HUES48 (cell line): ENCODE data around the gene NELL1.

ENCODE experiments used
- H3K27ac ChIP-seq: one replicate; pipeline ENCODE4 v1.7.0; 2013; ENCODE audit warnings: low read depth, low read length, inconsistent platforms
- H3K27me3 ChIP-seq: 2 replicates; pipeline ENCODE4 v1.6.1; 2013; ENCODE audit warnings: mild to moderate bottlenecking, low read length; ENCODE audit not compliant: control insufficient read depth, insufficient read depth
- H3K36me3 ChIP-seq: 2 replicates; pipeline ENCODE4 v1.6.1; 2013; ENCODE audit warnings: low read length; ENCODE audit not compliant: control insufficient read depth, insufficient read depth
- H3K4me1 ChIP-seq: 2 replicates; pipeline ENCODE4 v1.6.1; 2013; ENCODE audit warnings: mild to moderate bottlenecking, low read length; ENCODE audit not compliant: control insufficient read depth, insufficient read depth
- H3K4me3 ChIP-seq: 2 replicates; pipeline ENCODE4 v1.5.1; 2013; ENCODE audit warnings: mild to moderate bottlenecking, low read depth, low read length
- H3K9ac ChIP-seq: 2 replicates; pipeline ENCODE4 v1.6.1; 2013; ENCODE audit warnings: mild to moderate bottlenecking, low read depth, low read length, moderate library complexity
- H3K9me3 ChIP-seq: 2 replicates; pipeline ENCODE4 v1.6.1; 2013; ENCODE audit warnings: low read length; ENCODE audit not compliant: control insufficient read depth, insufficient read depth

NELL1 gene

DNA sequence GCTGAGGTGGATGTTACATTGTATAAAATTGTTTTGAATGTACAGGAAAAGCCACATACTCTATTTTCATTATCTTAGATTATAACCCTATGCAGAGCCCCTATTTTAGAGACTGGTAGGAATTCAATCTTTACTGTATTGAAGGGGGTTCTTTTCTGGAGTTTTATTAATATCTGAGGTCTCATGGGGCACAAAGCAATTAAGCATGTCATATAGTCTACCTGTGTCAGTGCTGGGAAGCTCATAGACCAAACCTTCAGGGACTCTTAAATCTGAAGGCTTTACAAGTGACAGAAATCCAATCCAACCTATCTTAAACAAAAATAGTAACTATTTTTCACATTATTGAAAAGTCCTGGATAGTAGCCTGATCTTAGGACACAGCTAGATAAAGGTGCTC, 733.7 kb downstream of the NELL1 start:
- Histone ChIP-seq H3K9me3 (no peaks in the 10 kb centered on the region), H3K27me3 (no peaks in the 10 kb centered on the region), H3K36me3 (no peaks in the 10 kb centered on the region), H3K27ac (no peak overlapping the region), H3K9ac (no peak overlapping the region), H3K4me1 (no peaks in the 10 kb centered on the region), H3K4me3 (no peak overlapping the region)

DNA sequence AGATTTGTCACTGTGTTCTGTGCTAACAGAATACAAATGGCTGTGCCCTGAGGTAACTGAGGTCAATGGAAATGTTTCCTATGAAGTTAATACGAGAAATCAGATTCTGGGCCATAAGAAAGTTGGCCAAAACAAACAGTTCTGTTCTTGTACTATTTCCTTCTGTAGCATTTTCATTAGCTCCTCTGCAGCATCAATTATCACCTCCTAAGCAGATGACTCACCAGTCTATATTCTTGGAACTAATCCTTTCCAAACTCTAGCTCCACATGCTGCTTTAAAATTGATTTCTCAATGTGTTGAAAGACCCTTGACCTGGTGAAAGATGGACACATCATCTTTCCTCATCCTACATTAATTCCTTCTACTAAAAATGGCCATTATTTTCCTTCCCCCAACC, 736.0 kb downstream of the NELL1 start:
- no peaks in the 10 kb centered on the region for H3K4me1 ChIP-seq
- no peaks in the 10 kb centered on the region for H3K9me3 ChIP-seq
- no peaks in the 10 kb centered on the region for H3K36me3 ChIP-seq
- no peaks in the 10 kb centered on the region for H3K27me3 ChIP-seq
- H3K27ac ChIP-seq: no peak overlapping the region
- H3K4me3 ChIP-seq: no peak overlapping the region
- no peak overlapping the region for H3K9ac ChIP-seq

DNA sequence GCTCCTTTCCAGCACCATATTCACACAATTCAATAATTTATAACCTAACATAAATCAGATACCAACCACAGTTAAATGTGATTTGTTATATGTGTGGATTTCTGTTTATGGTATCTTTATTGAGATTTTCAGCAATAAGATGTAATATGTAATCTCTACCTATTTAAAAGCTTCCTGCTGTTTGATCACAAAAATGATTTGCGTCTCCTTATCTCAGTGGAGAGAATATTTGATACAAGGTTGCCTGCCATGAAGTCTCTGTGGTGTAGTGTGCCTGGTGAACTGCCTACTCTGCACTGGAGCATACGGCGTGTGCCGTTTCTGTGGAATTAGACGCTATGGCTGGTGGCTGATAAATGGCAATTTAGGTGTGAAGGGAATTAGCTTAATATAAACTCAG, 741.1 kb downstream of the NELL1 start:
- Histone ChIP-seq H3K27me3 (no peaks in the 10 kb centered on the region), H3K36me3 (no peaks in the 10 kb centered on the region), H3K9ac (no peak overlapping the region), H3K27ac (no peak overlapping the region), H3K9me3 (no peaks in the 10 kb centered on the region), H3K4me1 (no peaks in the 10 kb centered on the region), H3K4me3 (no peak overlapping the region)

DNA sequence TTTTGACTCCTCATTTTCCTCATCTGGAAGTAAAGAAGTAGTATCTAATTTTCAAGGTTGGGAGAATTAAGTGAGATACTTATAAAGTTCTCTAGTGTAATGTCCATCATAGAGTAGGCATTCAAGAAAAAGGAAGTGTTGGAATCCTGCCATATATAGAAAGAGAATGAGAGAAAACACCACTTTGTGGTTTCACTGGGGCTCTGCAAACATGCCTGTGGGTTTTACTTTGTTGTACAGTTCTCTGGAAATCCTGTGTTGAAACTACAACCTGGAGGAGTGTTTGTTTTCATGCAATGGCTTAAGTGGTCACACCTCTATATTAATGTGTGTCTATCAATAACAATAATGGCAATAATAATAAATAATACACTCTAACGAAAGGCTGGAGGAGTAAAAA, 741.7 kb downstream of the NELL1 start:
- H3K9me3 ChIP-seq: no peaks in the 10 kb centered on the region
- H3K27me3 ChIP-seq: no peaks in the 10 kb centered on the region
- no peak overlapping the region for H3K27ac ChIP-seq
- H3K4me3 ChIP-seq: no peak overlapping the region
- H3K36me3 ChIP-seq: no peaks in the 10 kb centered on the region
- no peak overlapping the region for H3K9ac ChIP-seq
- no peaks in the 10 kb centered on the region for H3K4me1 ChIP-seq

DNA sequence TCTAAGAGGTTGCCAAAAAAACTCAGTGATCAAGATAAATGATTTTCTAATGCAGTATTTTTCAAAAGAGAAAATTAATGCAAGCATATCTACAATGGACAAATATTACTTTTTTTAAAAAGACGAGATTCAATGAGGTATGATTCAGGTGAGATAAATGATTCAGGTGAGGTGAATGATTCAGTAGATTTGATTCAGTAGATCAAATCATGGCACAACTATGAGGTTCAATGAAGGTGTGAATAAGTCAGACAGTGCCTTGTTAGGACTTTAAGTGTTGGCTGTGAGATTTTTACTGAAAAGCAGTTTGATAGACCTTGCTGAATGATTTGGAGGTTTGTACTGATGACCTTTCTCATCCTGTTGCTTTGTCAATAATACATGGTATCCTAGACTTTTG, 742.2 kb downstream of the NELL1 start:
- no peaks in the 10 kb centered on the region for H3K36me3 ChIP-seq
- no peak overlapping the region for H3K9ac ChIP-seq
- H3K27me3 ChIP-seq: no peaks in the 10 kb centered on the region
- H3K9me3 ChIP-seq: no peaks in the 10 kb centered on the region
- H3K27ac ChIP-seq: no peak overlapping the region
- no peak overlapping the region for H3K4me3 ChIP-seq
- no peaks in the 10 kb centered on the region for H3K4me1 ChIP-seq

DNA sequence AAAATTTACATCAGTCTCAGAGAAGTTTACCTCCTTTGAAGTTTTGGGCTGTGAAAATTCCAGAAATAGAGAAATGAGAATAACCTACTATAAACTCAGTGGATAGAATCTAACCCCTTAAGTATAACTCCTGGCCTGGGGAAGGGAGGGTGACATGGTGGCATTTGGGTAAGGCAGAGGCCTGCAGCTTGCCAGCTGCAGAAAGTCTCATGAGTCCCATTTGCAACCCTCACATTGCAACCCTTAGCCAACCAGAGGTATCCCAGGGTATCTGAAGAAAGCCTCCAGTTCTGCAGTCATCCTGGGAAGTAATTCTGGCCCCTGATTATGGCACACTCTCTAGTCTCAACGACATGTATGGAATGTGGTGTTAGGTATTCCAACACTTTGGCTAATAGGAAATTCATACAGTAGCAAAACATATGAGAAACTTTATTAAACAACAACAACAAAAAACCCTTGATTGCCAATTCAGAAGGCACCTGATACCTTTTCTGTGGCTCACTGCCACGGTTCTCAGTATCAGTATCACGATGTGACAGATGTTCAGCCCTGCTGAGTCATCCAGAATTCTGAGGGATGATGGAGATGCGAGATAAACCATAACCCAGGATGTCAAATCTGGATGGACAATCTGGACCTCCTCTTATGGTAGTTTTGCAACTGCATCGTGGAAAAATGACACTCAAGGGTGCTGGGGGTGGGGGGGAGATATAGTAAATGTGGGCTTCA, 743.4 kb downstream of the NELL1 start:
- H3K36me3 ChIP-seq: no peaks in the 10 kb centered on the region
- no peaks in the 10 kb centered on the region for H3K9me3 ChIP-seq
- no peak overlapping the region for H3K4me3 ChIP-seq
- H3K9ac ChIP-seq: no peak overlapping the region
- H3K4me1 ChIP-seq: no peaks in the 10 kb centered on the region
- H3K27me3 ChIP-seq: no peaks in the 10 kb centered on the region
- no peak overlapping the region for H3K27ac ChIP-seq

DNA sequence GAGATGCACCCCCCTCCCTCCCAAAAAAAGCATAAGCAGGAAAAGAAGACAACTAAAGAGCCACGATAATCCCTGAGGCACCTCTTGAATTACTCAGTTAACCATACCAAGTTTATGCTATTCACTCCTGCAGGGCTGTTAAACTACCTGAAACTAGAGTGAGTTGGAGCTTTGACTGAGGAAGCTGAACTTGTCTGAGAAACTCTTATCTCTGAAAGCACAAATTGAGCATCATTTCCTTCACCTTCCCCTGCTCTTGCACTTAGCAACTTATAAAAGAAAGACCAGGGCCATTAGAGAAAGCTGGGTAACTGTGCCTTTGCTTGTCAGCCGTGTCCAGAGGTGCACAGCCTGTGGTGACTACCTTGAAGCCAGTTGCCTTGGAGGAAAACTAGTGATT, 745.6 kb downstream of the NELL1 start:
- no peaks in the 10 kb centered on the region for H3K27me3 ChIP-seq
- no peaks in the 10 kb centered on the region for H3K4me1 ChIP-seq
- no peaks in the 10 kb centered on the region for H3K9me3 ChIP-seq
- H3K9ac ChIP-seq: no peak overlapping the region
- H3K4me3 ChIP-seq: no peak overlapping the region
- no peaks in the 10 kb centered on the region for H3K36me3 ChIP-seq
- no peak overlapping the region for H3K27ac ChIP-seq

DNA sequence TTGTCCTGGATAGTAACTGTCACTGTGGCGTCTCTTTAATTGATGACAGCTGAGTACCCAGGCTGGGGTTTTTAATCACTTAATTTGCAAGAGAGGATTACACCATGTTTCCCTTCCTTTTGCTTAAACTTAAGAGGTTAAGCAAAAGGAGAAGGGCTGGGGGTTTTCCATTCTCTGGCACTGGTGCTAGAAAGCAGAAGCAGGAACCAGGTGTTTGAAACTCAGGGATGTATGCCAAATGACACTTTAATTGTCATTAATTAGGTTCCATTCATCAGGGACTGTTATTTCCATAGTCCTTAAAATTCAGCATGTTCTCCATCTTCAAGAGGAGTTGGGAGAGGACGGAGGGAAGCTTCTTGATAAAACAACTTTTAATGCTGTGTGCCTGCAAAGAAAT, 746.2 kb downstream of the NELL1 start:
- Histone ChIP-seq H3K9ac (no peak overlapping the region), H3K27me3 (no peaks in the 10 kb centered on the region), H3K9me3 (no peaks in the 10 kb centered on the region), H3K27ac (no peak overlapping the region), H3K4me3 (no peak overlapping the region), H3K4me1 (no peaks in the 10 kb centered on the region), H3K36me3 (no peaks in the 10 kb centered on the region)

DNA sequence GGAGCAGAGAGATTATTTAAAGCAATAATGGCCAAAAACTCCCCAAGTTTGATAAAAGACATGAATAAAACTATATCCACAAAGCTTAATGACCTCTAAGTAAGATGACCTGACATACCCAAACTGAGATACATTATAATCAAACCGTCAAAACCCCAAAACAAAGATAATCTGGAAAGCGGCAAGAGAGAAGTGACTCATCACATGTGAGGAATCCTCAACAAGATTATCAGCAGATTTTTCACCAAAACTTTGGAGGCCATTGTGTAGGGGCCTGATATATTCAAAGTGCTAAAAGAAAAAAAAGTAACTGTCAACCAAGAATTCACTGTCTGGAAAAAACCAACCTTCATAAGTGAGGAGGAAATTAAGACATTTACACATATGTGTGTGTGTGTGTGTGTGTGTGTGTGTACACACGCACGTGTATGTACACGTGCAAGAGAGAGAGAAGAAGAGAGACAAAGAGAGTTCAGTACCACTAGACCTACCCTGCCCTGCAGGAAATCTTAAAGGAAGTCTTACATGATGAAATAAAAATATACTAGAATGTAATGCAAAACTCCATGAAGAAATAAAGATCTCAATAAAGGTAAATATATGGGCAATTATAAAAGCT, 752.4 kb downstream of the NELL1 start:
- Histone ChIP-seq H3K27ac (no peak overlapping the region), H3K9ac (no peak overlapping the region), H3K27me3 (no peaks in the 10 kb centered on the region), H3K36me3 (no peaks in the 10 kb centered on the region), H3K4me3 (no peak overlapping the region), H3K4me1 (no peaks in the 10 kb centered on the region), H3K9me3 (no peaks in the 10 kb centered on the region)

DNA sequence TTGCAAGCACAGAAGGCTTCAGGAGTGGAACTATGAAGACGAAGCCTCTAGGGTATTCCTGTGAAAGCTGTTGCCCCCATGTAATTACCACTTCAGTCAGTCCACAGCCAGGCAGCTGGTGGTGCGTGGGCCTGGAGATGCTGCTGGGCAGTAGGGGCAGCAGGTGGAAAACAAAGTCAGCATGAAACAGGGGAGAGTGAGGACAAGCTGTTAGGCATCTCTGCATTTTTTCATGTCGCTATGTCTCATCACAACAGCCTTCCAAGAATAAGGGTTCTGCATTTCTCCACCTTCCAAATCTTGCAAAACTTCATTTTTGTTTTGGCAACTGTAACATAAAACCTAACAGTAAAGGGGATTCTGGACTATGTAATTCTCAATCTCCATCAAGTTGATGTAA, 757.5 kb downstream of the NELL1 start:
- no peaks in the 10 kb centered on the region for H3K9me3 ChIP-seq

DNA sequence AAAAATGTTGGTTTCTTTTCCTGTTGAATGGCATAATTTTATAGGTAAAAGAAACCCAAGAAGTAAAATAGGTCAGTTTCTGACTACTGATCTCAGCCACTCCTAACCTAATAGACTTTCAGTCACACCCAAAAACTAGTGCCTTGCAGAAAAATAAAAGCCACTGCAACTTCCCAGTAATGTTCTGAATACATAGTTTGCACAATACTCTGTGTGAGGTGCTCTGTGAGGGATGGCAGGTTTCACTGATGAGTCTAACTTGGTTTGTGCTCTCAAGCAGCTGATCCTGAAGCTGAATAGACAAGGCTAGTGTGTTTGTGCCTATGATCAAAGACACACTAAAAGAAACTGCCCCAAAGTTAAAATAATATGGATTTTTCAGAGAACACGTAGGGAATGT, 758.3 kb downstream of the NELL1 start:
- H3K9me3 ChIP-seq: no peaks in the 10 kb centered on the region
- H3K4me1 ChIP-seq: no peaks in the 10 kb centered on the region
- no peak overlapping the region for H3K27ac ChIP-seq
- H3K4me3 ChIP-seq: no peak overlapping the region
- H3K9ac ChIP-seq: no peak overlapping the region
- H3K27me3 ChIP-seq: no peaks in the 10 kb centered on the region
- no peaks in the 10 kb centered on the region for H3K36me3 ChIP-seq

More for the DNA sequence above, 757.5 kb downstream of the NELL1 start:
- Histone ChIP-seq H3K36me3 (no peaks in the 10 kb centered on the region), H3K4me1 (no peaks in the 10 kb centered on the region), H3K4me3 (no peak overlapping the region), H3K27ac (no peak overlapping the region), H3K9ac (no peak overlapping the region), H3K27me3 (no peaks in the 10 kb centered on the region)
